NCI-H2107 treated with DMSO at 0.1 percent for 48 hours (cell line): ENCODE results near the gene GLRX5.
A peak's percentile ranks its signal among the peaks of the same experiment; 100 is the strongest.

Experiments used
- DNase-seq: peaks from one replicate; lab custom pipeline; 2025; ENCODE audit not compliant: unreplicated experiment; lab: John Stamatoyannopoulos, UW

The GLRX5 gene

GRCh38 chr14:95515596-95516552 is 19.0 kb upstream of the GLRX5 start:
- DNase-seq, result peak; percentile 62

GRCh38 chr14:95516554-95517181 is 18.2 kb upstream of the GLRX5 start, which contains the start of gene SYNE3:
SYNE3 (minus strand) TSS chr14:95516650; CDS start chr14:95475821, 40,829 bp downstream.
- DNase-seq, result no peak

GRCh38 chr14:95518045-95518751 is 16.7 kb upstream of the GLRX5 start:
- DNase-seq, result peak; percentile 81

GRCh38 chr14:95519699-95520098 is 15.2 kb upstream of the GLRX5 start:
- no peak for DNase-seq

- no peak for DNase-seq
Observed at GRCh38 chr14:95520346-95520745, 14.5 kb upstream of the GLRX5 start.

- DNase-seq, result no peak
Observed at GRCh38 chr14:95521001-95521400, 13.8 kb upstream of the GLRX5 start.

GRCh38 chr14:95522116-95522515 is 12.7 kb upstream of the GLRX5 start:
- DNase-seq, result no peak

- DNase-seq, result no peak
Observed at GRCh38 chr14:95522556-95522955, 12.3 kb upstream of the GLRX5 start.

- DNase-seq, result peak; percentile 74
Observed at GRCh38 chr14:95523051-95523814, 11.6 kb upstream of the GLRX5 start.

GRCh38 chr14:95523815-95524448 is 10.9 kb upstream of the GLRX5 start:
- DNase-seq, result peak; percentile 92

- DNase-seq, result peak; percentile 63
Observed at GRCh38 chr14:95524706-95525512, 9.9 kb upstream of the GLRX5 start.

GRCh38 chr14:95525999-95526398 is 8.9 kb upstream of the GLRX5 start:
- DNase-seq, result no peak

- DNase-seq, result no peak
Observed at GRCh38 chr14:95526483-95527386, 8.1 kb upstream of the GLRX5 start.

- peak; percentile 52 for DNase-seq
Observed at GRCh38 chr14:95527387-95528002, 7.4 kb upstream of the GLRX5 start.

GRCh38 chr14:95529216-95529615 is 5.6 kb upstream of the GLRX5 start:
- DNase-seq, result no peak

GRCh38 chr14:95530473-95531276 is 4.2 kb upstream of the GLRX5 start:
- no peak for DNase-seq

GRCh38 chr14:95531473-95531872 is 3.4 kb upstream of the GLRX5 start:
- no peak for DNase-seq
